Measurements from ENCODE around the gene PIAS4.

The PIAS4 gene

DNA sequence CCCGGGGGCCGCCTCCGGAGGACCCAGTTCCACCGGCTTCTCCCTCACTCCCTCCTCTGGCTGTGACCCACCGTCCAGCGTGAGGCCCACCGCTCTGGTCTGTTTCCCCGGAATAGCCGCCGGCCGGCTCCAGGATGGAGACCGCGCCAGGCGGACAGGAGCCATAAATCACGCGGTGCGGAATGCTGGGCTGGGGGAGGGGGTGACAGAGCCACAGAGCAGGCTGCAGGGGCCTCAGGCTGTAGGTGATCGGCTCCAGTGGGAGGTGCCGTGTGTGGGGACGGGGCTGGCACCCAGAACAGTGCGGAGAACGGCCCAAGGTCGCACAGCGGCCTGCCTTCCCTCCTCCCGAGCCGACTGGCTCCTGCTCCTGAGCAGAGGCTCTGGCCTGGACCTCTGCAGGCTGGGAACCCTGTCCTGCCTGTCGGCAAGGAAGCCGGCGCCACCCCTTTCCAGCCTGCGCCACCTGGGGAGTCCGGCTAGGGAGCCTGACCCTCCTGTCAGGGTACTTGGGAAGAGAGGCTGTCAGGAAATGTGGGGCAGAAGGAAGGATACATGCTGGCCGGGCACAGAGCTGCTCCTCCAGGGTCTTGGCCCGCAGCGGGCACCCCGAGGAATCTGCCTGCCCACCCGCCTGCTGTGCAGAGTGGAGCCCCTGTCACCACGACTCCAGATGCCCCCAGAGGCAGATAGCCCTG lies 8.3 kb downstream of the PIAS4 start:
- TF ChIP-seq, protein P1, sequence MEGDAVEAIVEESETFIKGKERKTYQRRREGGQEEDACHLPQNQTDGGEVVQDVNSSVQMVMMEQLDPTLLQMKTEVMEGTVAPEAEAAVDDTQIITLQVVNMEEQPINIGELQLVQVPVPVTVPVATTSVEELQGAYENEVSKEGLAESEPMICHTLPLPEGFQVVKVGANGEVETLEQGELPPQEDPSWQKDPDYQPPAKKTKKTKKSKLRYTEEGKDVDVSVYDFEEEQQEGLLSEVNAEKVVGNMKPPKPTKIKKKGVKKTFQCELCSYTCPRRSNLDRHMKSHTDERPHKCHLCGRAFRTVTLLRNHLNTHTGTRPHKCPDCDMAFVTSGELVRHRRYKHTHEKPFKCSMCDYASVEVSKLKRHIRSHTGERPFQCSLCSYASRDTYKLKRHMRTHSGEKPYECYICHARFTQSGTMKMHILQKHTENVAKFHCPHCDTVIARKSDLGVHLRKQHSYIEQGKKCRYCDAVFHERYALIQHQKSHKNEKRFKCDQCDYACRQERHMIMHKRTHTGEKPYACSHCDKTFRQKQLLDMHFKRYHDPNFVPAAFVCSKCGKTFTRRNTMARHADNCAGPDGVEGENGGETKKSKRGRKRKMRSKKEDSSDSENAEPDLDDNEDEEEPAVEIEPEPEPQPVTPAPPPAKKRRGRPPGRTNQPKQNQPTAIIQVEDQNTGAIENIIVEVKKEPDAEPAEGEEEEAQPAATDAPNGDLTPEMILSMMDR (IDR thresholded peaks at IDR 0.05; ENCODE audit: control extremely low read depth, extremely low read depth, low read depth, missing control alignments), result no peak
- ChIA-PET CTCF (no interaction called here), POLR2A (no interaction called here)
- DNase-seq (ENCODE audit: extremely low spot score), result no peak

DNA sequence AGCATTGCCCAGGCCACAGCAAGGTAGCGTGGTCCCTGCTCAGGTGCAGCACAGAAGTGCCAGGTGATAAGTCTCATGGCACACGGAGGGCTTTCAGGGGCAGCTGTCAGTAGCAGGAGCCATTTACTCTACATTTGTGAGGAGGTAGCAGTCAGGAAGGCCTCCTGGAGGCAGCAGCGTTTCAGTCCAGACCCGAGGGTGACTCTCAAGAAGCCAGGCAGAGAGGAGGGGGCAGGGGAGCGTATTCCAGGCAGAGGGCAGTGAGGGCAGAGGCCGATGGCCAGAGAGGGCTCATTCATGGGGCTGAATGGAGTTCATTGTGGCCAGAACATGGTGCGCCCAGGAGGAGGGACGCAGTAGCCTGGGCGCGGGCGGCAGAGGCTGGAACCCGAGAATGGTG lies 8.9 kb downstream of the PIAS4 start:
- ChIA-PET CTCF (no interaction called here), POLR2A (no interaction called here)
- DNase-seq (ENCODE audit: extremely low spot score), result no peak
- TF ChIP-seq, protein P1 (IDR thresholded peaks at IDR 0.05; ENCODE audit: control extremely low read depth, extremely low read depth, low read depth, missing control alignments), result no peak

DNA sequence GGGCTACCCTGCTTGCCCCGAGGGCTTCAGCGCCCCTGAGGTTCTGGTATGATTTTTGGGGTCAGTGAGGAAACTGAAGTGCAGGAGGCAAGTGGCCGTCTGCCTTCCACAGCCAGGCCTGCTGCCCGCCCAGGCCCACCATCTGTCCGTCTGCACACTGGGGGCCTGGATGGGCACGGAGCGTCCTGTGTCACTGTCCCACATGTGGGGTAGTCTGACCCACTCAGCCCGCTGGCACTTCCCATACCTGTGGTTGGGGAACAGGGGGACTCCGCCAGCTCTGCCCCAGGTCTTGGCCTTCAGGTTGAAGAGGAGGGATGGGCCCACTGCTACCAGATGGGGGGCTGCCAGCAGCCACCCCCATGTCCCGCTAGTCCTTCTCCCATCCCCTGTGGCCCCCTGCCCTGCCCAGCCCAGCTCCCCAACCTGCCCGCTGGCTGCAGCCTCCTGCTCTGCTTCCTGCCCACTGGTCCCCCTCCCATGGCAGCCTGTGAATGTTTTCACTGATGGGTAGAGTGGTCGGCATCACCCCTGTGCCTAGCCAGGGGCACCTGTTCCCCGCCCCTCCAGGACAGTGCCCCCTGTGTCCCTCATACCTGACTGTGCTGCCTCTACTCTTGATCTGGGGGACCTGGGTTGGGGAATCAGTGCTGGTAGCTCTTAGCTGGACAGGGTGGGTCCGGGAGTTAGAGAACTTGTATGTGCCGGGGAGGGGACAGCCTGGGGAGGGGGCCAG lies 9.5 kb downstream of the PIAS4 start:
- DNase-seq (ENCODE audit: extremely low spot score), result no peak
- POLR2A ChIA-PET, result no interaction called here
- CTCF ChIA-PET, result no interaction called here
- TF ChIP-seq, protein P1 (IDR thresholded peaks at IDR 0.05; ENCODE audit: control extremely low read depth, extremely low read depth, low read depth, missing control alignments), result no peak

- POLR2A ChIA-PET, result no interaction called here
- CTCF ChIA-PET, result no interaction called here
- DNase-seq (ENCODE audit: extremely low spot score), result no peak
- TF ChIP-seq, protein P1 (IDR thresholded peaks at IDR 0.05; ENCODE audit: control extremely low read depth, extremely low read depth, low read depth, missing control alignments), result no peak
Measured at GRCh38 chr19:4018140-4018613, 10.6 kb downstream of the PIAS4 start.

GRCh38 chr19:4018775-4019504 lies 11.4 kb downstream of the PIAS4 start:
- ChIA-PET CTCF (no interaction called here), POLR2A (interaction anchor here (0.5 to 0.6 kb wide), 2 partner anchors 13 to 26 kb away, joined by 3 to 8 read pairs; no protein-coding TSS in a partner anchor)
- TF ChIP-seq, protein P1 (IDR thresholded peaks at IDR 0.05; ENCODE audit: control extremely low read depth, extremely low read depth, low read depth, missing control alignments), result no peak
- DNase-seq (ENCODE audit: extremely low spot score), result no peak

DNA sequence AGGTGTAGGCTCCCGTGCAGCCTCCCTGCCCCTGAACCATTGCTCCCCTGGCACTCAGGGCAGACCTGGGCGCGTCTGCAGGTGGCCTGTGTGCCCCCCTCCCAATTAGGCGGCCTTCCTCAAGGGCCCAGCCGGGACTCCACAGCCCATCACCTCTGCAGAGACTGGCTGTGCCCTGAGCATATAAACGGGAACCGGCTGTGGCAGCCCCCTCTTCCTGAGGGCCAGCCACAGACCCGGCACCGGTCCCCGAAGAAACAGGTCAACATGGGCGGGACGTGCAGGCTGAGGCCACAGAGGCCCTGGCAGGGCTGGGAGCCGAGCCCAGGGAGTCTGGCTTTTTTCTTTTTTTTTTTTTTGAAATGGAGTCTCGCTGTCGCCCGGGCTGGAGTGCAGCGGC lies 12.0 kb downstream of the PIAS4 start:
- DNase-seq (ENCODE audit: extremely low spot score), result no peak
- POLR2A ChIA-PET, result interaction anchor here (0.5 to 0.6 kb wide), 2 partner anchors 14 to 25 kb away, joined by 3 to 8 read pairs; no protein-coding TSS in a partner anchor
- TF ChIP-seq, protein P1 (IDR thresholded peaks at IDR 0.05; ENCODE audit: control extremely low read depth, extremely low read depth, low read depth, missing control alignments), result no peak
- CTCF ChIA-PET, result no interaction called here

All from GM10248 (cell line).